GM06990 (cell line): Measurements from ENCODE around the gene LITAFD.

ENCODE experiments used
- DNase-seq: peaks from one replicate; pipeline ENCODE4 v3.0.0-alpha.2; 2011; ENCODE audit not compliant: insufficient read length; ENCODE audit errors: extremely low read depth
- H3K27me3 ChIP-seq: replicated peaks from 2 replicates; pipeline ENCODE4 v1.6.0; 2011; ENCODE audit warnings: low read length; ENCODE audit not compliant: control insufficient read depth, insufficient read depth
- H3K36me3 ChIP-seq: 2 replicates; pipeline ENCODE4 v1.5.1; 2011; ENCODE audit warnings: low read length; ENCODE audit not compliant: control insufficient read depth, insufficient read depth
- H3K4me3 ChIP-seq: replicated peaks from 2 replicates; pipeline ENCODE4 v1.5.1; 2011; ENCODE audit warnings: low read depth, mild to moderate bottlenecking, control low read depth, low read length
- TF ChIP-seq, protein P1 (sequence below): IDR thresholded peaks from 2 replicates; pipeline ENCODE4 v1.5.1; 2011; ENCODE audit warnings: low read length, control low read depth, mild to moderate bottlenecking, inconsistent platforms; ENCODE audit not compliant: insufficient read depth, poor library complexity, severe bottlenecking

LITAFD gene

DNA sequence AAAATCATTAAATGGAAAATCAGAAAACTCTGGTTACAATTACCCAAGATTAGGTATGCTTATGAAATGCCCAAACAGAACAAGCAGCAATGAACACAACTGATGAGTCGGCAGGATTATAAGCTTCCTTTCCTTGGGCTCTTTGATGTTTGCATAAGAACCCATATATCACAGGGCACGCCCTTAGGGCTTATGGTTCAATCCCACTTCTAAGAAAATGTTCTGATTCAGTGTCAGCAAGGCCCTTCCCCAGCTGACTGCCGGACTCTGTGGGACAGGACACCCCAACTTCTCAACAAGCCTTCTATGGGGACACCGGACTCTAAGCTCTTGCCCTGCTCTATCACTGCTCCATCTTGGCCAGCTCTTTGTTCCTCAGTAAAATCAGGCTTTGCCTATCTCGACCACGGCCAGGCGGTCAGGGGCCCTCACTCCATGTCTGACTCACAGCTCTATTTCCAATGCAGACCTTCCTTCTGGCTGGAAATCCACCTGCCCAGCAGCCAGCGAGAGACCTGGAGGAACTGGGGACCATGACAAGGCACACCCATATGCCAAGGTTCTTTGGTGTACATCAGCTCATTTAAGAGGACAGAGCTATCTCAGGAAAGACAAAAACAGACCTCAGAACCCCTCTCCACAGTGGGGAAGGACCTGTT, 26.8 kb downstream of the LITAFD start:
- H3K36me3 ChIP-seq: peaks cover 37% of the 10 kb centered on the region
- H3K27me3 ChIP-seq: no peaks in the 10 kb centered on the region
- DNase-seq: no peak
- TF ChIP-seq, protein P1, sequence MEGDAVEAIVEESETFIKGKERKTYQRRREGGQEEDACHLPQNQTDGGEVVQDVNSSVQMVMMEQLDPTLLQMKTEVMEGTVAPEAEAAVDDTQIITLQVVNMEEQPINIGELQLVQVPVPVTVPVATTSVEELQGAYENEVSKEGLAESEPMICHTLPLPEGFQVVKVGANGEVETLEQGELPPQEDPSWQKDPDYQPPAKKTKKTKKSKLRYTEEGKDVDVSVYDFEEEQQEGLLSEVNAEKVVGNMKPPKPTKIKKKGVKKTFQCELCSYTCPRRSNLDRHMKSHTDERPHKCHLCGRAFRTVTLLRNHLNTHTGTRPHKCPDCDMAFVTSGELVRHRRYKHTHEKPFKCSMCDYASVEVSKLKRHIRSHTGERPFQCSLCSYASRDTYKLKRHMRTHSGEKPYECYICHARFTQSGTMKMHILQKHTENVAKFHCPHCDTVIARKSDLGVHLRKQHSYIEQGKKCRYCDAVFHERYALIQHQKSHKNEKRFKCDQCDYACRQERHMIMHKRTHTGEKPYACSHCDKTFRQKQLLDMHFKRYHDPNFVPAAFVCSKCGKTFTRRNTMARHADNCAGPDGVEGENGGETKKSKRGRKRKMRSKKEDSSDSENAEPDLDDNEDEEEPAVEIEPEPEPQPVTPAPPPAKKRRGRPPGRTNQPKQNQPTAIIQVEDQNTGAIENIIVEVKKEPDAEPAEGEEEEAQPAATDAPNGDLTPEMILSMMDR: no peak
- H3K4me3 ChIP-seq: no peak overlapping the region

- Histone ChIP-seq H3K27me3 (no peaks in the 10 kb centered on the region), H3K36me3 (peaks cover 35% of the 10 kb centered on the region), H3K4me3 (no peak overlapping the region)
- no peak for DNase-seq
- TF ChIP-seq, protein P1: no peak
Measured at GRCh38 chr16:8910811-8911210, 28.7 kb downstream of the LITAFD start.

GRCh38 chr16:8912793-8913192, 30.6 kb downstream of the LITAFD start:
- no peak for DNase-seq
- H3K27me3 ChIP-seq: no peaks in the 10 kb centered on the region
- H3K36me3 ChIP-seq: peaks cover 31% of the 10 kb centered on the region
- no peak overlapping the region for H3K4me3 ChIP-seq
- TF ChIP-seq, protein P1: no peak

GRCh38 chr16:8914098-8914497, 31.9 kb downstream of the LITAFD start:
- Histone ChIP-seq H3K36me3 (peaks cover 28% of the 10 kb centered on the region), H3K4me3 (no peak overlapping the region), H3K27me3 (no peaks in the 10 kb centered on the region)
- TF ChIP-seq, protein P1: no peak
- no peak for DNase-seq

DNA sequence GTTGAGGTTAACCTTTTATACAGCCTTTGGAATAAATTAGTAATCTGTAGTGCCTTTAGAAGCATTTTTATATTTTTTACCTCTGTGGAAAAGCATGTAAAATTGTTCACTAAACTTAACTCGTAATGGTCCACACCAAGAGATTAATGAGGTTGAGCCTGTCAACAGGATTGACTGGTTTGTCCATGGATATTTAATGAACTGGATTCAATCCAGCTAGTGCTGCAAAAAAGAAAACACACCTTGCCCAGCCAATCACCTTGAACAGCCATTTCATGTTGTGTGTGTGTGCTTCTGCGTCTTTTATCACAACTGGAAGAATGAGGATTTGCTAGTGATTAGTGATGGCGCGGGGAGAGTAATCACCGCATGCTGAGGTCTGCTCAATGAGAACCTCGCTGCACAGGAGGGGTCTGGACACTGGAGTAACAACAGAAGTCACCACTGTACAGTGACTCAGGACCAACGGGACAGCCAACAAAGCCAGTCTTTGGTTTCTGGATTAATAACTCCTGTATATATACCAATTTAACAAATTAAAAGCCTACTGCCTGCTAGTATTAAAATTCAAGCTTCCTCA, 33.7 kb downstream of the LITAFD start:
- TF ChIP-seq, protein P1: no peak
- no peak overlapping the region for H3K4me3 ChIP-seq
- H3K36me3 ChIP-seq: peaks cover 32% of the 10 kb centered on the region

More for the DNA sequence above, 33.7 kb downstream of the LITAFD start:
- H3K27me3 ChIP-seq: no peaks in the 10 kb centered on the region
- DNase-seq: no peak
